AG09309 (cell line): ENCODE data around the gene CLEC10A.
"Not testable (repeated sequence)": the region's sequence is repeated elsewhere in the genome, so short reads cannot be mapped to it uniquely, and the experiment has no call there.

Source experiments
- DNase-seq: peaks from one replicate; pipeline ENCODE4 v3.0.0-alpha.2; 2010; ENCODE audit warnings: low read depth
- H3K4me3 ChIP-seq: 2 replicates; pipeline ENCODE4 v1.5.1; 2011; ENCODE audit warnings: mild to moderate bottlenecking, low read depth, low read length, moderate library complexity; ENCODE audit not compliant: control insufficient read depth
- TF ChIP-seq, protein P1 (sequence below): IDR thresholded peaks from 2 replicates; pipeline ENCODE4 v1.5.1; 2011; ENCODE audit warnings: mild to moderate bottlenecking, low read depth, low read length, inconsistent platforms; ENCODE audit not compliant: insufficient read depth, control insufficient read depth; ENCODE audit errors: missing control alignments

The CLEC10A gene

DNA sequence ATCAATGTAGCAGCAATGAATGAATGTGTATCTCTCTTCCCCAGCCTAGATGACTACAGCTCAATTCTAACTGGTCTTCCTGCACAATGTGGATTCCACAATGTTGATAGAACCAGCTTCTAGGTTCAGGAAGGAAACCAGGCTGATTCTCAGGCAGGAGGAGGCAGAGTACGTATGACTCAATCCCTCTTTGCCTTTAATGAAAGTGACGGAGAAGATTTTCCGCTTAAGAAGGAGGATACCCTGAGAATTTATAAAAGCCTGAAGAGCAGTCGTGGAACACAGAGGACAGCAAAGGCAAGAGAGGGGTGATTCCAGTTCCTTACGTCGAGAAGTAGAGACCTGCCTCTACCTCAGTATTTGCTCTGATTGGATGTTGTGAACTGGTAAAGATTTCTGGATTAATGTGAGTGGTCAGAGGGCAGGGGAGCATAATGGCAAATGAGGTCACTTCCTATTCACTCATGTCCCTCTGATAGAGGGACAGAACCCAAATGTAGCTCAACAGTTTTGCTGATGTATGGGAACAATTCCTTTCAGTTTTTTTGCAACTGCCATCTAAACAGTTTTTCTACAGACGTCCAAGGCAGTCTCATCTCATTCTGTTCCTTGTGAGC, 21.1 kb downstream of the CLEC10A start:
- no peak for DNase-seq
- TF ChIP-seq, protein P1, sequence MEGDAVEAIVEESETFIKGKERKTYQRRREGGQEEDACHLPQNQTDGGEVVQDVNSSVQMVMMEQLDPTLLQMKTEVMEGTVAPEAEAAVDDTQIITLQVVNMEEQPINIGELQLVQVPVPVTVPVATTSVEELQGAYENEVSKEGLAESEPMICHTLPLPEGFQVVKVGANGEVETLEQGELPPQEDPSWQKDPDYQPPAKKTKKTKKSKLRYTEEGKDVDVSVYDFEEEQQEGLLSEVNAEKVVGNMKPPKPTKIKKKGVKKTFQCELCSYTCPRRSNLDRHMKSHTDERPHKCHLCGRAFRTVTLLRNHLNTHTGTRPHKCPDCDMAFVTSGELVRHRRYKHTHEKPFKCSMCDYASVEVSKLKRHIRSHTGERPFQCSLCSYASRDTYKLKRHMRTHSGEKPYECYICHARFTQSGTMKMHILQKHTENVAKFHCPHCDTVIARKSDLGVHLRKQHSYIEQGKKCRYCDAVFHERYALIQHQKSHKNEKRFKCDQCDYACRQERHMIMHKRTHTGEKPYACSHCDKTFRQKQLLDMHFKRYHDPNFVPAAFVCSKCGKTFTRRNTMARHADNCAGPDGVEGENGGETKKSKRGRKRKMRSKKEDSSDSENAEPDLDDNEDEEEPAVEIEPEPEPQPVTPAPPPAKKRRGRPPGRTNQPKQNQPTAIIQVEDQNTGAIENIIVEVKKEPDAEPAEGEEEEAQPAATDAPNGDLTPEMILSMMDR: no peak
- H3K4me3 ChIP-seq: no peak overlapping the region

GRCh38 chr17:7056386-7056785, 23.7 kb downstream of the CLEC10A start:
- TF ChIP-seq, protein P1: no peak
- DNase-seq: no peak
- no peak overlapping the region for H3K4me3 ChIP-seq

DNA sequence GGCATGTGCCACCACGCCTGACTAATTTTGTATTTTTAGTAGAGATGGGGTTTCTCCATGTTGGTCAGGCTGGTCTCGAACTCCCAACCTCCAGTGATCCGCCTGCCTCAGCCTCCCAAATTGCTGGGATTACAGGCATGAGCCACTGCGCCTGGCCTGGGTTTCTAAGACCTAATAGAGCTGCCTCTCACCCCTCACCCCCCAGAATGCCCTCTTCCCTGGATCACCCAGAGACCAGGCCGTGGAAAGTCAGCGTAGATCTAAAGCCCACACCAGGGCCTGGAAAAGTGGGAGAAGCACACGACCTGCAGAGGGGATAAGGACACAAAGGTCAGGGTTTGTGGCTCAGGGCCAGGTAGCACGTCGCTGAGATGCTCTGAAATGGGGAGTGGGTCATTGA, 29.5 kb downstream of the CLEC10A start:
- H3K4me3 ChIP-seq, DNase-seq: not testable (repeated sequence)

GRCh38 chr17:7048968-7049367, 31.1 kb downstream of the CLEC10A start:
- DNase-seq: no peak
- no peak overlapping the region for H3K4me3 ChIP-seq
- TF ChIP-seq, protein P1: no peak

GRCh38 chr17:7047566-7047965, 32.5 kb downstream of the CLEC10A start:
- TF ChIP-seq, protein P1: no peak
- no peak for DNase-seq
- H3K4me3 ChIP-seq: no peak overlapping the region

DNA sequence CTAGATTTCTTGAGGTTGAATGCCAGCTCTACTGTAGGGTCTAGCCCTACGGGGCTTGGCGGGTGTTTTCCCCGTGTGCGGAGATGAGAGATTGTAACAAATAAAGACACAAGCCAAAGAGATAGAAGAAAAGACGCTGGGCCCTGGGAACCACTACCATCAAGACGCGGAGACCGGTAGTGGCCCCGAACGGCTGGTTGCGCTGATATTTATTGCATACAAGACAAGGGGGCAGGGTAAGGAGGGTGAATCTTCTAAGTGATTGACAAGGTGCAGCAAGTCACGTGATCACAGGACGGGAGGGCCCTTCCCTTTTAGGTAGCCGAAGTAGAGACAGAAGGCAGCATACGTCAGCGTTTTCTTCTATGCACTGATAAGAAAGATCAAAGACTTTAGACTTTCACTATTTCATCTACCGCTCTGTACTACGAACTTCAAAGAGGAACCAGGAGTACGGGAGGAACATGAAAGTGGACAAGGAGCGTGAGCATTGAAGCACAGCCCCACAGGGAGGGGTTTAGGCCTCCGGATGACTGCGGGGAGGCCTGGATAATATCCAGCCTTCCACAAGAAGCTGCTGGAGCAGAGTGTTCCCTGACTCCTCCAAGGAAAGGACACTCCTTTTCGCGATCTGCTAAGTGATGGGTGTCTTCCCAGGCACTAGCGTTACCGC, 33.2 kb downstream of the CLEC10A start:
- not testable (repeated sequence) for DNase-seq, H3K4me3 ChIP-seq

- no peak for DNase-seq
- TF ChIP-seq, protein P1: no peak
- no peak overlapping the region for H3K4me3 ChIP-seq
Measured at GRCh38 chr17:7046127-7046724, 33.8 kb downstream of the CLEC10A start.
